Body of pancreas (tissue), 4 donors: ENCODE data around the gene GLI1.

Source experiments
- CTCF ChIP-seq, 7 experiments: fragments of 450-650 bp in 4 of 7; fragments of 200-600 bp in 3 of 7; sonication (generic) in 3 of 7; IDR thresholded peaks; one replicate each; pipeline ENCODE4 v1.5.1; 2016 to 2019; ENCODE audit warnings: antibody characterized with exemption in 7 of 7
- POLR2A ChIP-seq, 3 donors: fragments of 450-650 bp; IDR thresholded peaks; one replicate each; pipeline ENCODE4 v1.6.1; 2016; ENCODE audit warnings: antibody characterized with exemption in 3 of 3, mild to moderate bottlenecking in 2 of 3

- no peak for TF ChIP-seq CTCF (IDR thresholded peaks at IDR 0.05)
- no peak for TF ChIP-seq POLR2A (IDR thresholded peaks at IDR 0.05)
These were observed 58.8 kb downstream of the GLI1 start for GRCh38 chr12:57518176-57518919.
